Psoas muscle (tissue), 8 donors: ENCODE measurements around the gene FGF14. TPM values are rescaled to one million over a fixed set of nuclear protein-coding genes. Genes with fewer than 3 reads are reported as not detected.
A peak's percentile ranks its signal among the peaks of the same experiment; 100 is the strongest.

Source experiments
- ATAC-seq, 4 donors: fragments of 200-7000 bp; cut with Tn5 transposase; one replicate each; pipeline ENCODE4 v1.9.1; 2020; ENCODE audit warnings: moderate library complexity in 3 of 4, mild to moderate bottlenecking in 2 of 4
- DNase-seq, 2 donors: peaks; one replicate each; pipeline ENCODE4 v3.0.0-alpha.2; 2020
- H3K27ac ChIP-seq: fragments of 200-600 bp; one replicate; pipeline ENCODE4 v1.8.0; 2022
- H3K27me3 ChIP-seq, 3 donors: fragments of 200-600 bp in 1 of 3; one replicate each; pipeline versions ENCODE4 v1.6.1 to v1.8.0; 2013 to 2022; ENCODE audit warnings: low read length in 2 of 3, mild to moderate bottlenecking in 2 of 3, moderate library complexity in 1 of 3; ENCODE audit not compliant: insufficient read depth in 3 of 3
- H3K36me3 ChIP-seq, 2 donors: fragments of 200-600 bp in 1 of 2; one replicate each; pipeline versions ENCODE4 v1.6.1 to v1.8.0; 2013 to 2022; ENCODE audit warnings: low read depth in 1 of 2, mild to moderate bottlenecking in 1 of 2, moderate library complexity in 1 of 2; ENCODE audit not compliant: insufficient read depth in 1 of 2
- H3K4me1 ChIP-seq: fragments of 200-600 bp; one replicate; pipeline ENCODE4 v1.8.0; 2022
- H3K4me3 ChIP-seq: fragments of 200-600 bp; one replicate; pipeline ENCODE4 v1.8.0; 2022; ENCODE audit warnings: mild to moderate bottlenecking
- H3K9me3 ChIP-seq: fragments of 200-600 bp; one replicate; pipeline ENCODE4 v1.8.0; 2022
- CTCF ChIP-seq: fragments of 200-600 bp; IDR thresholded peaks from one replicate; pipeline ENCODE4 v1.8.0; 2022; ENCODE audit warnings: antibody characterized with exemption
- WGBS, 3 donors: extraction: QIAGEN DNeasy Blood & Tissue Kit; methylation state at CpG; one replicate each; pipeline versions ENCODE4 v1.1.6 to v1.1.7; 2013; 5-methylcytosine and 5-hydroxymethylcytosine counted together
- intact Hi-C, 2 donors: fragments of 100-400 bp; cut with DNase I; formaldehyde crosslinking; loops; one replicate each; pipeline versions ENCODE4 v1.11.0 to v1.14.2; 2022
- polyA plus RNA-seq, 3 donors: library from polyadenylated mRNA; stranded (reverse); fragments of 200-250 nt; gene quantifications; one replicate each; pipeline ENCODE4 v1.2.3, GENCODE V29; 2013
- total RNA-seq, 4 donors: library from RNA; stranded (reverse); fragmentation: NEBNext Ultra II Directional in 2 of 4; extraction: Animal tissue kit (Norgen Biotek cat#: 25700) in 2 of 4; gene quantifications; one replicate each; pipeline versions ENCODE4 v1.2.1 to v1.2.4, GENCODE V29; 2021 to 2023
- donor health status: healthy with polysubstance abuse.
- donor health status: DM: no; HTN: no; CAD: no; lungs with moderate emphysema.
- donor health status: Bipolar disorder and iron deficiency.
- donor health status: healthy.
- donor health status: DM: yes; HTN: yes; CAD: no.
- donor health status: DM: no; HTN: no; CAD: no.
- donor health status: DM: no; HTN: no; CAD: no.
- donor health status: DM: yes; HTN: yes; CAD: no.

Gene FGF14
- total and polyA plus RNA-seq, 7 donors = 0.01 to 0.05 (median 0.02) TPM; not detected in 4

GRCh38 chr13:101917833-101918661 is 483.8 kb downstream of the FGF14 start:
- Histone ChIP-seq H3K27me3 (peaks cover 0 to 80% (median 10%) of the 10 kb centered on the region in 3 donors), H3K4me3 (no peak overlapping the region), H3K36me3 (no peaks in the 10 kb centered on the region), H3K27ac (no peak overlapping the region), H3K9me3 (no peaks in the 10 kb centered on the region), H3K4me1 (no peaks in the 10 kb centered on the region)
- intact Hi-C loops = no loop called here
- ATAC-seq = no peak
- no peak for DNase-seq
- 6 to 10% (median 8%) methylated on average over 14 of the region's 14 CpGs for WGBS, 3 donors
- TF ChIP-seq CTCF = no peak

- DNase-seq (no peak), ATAC-seq (no peak)
- TF ChIP-seq CTCF = no peak
- H3K27ac ChIP-seq = no peak overlapping the region
- 1 to 2% (median 2%) methylated on average over 15 to 16 of the region's 16 CpGs for WGBS, 3 donors
- H3K4me3 ChIP-seq = no peak overlapping the region
- intact Hi-C loops = no loop called here
- no peaks in the 10 kb centered on the region for H3K9me3 ChIP-seq
- no peaks in the 10 kb centered on the region for H3K36me3 ChIP-seq
- no peaks in the 10 kb centered on the region for H3K4me1 ChIP-seq
- H3K27me3 ChIP-seq = peaks cover 0 to 80% (median 10%) of the 10 kb centered on the region in 3 donors
Measured at GRCh38 chr13:101917475-101917810, 484.4 kb downstream of the FGF14 start.

GRCh38 chr13:101916775-101917474 is 484.9 kb downstream of the FGF14 start:
- no peak for ATAC-seq
- intact Hi-C loops = no loop called here
- TF ChIP-seq CTCF = no peak
- peak overlapping the region; percentile 38 for H3K4me3 ChIP-seq
- no peak overlapping the region for H3K27ac ChIP-seq
- no peaks in the 10 kb centered on the region for H3K36me3 ChIP-seq
- DNase-seq = no peak
- H3K9me3 ChIP-seq = no peaks in the 10 kb centered on the region
- no peaks in the 10 kb centered on the region for H3K4me1 ChIP-seq
- peaks cover 0 to 78% (median 10%) of the 10 kb centered on the region in 3 donors for H3K27me3 ChIP-seq
- 0 to 1% (median 1%) methylated on average over 35 to 73 of the region's 73 CpGs for WGBS, 3 donors

- intact Hi-C loops = no loop called here
- ATAC-seq (no peak), DNase-seq (peak in 1 of 2 donors; percentile 17)
- peaks cover 0 to 72% (median 10%) of the 10 kb centered on the region in 3 donors for H3K27me3 ChIP-seq
- WGBS, 3 donors = 2% methylated on average over 46 to 62 of the region's 62 CpGs
- no peaks in the 10 kb centered on the region for H3K9me3 ChIP-seq
- no peak for TF ChIP-seq CTCF
- H3K36me3 ChIP-seq = no peaks in the 10 kb centered on the region
- H3K27ac ChIP-seq = no peak overlapping the region
- peak overlapping the region; percentile 38 for H3K4me3 ChIP-seq
- no peaks in the 10 kb centered on the region for H3K4me1 ChIP-seq
Measured at GRCh38 chr13:101916108-101916774, 485.6 kb downstream of the FGF14 start.
